ENCODE data around the gene SSBP3.

DNA sequence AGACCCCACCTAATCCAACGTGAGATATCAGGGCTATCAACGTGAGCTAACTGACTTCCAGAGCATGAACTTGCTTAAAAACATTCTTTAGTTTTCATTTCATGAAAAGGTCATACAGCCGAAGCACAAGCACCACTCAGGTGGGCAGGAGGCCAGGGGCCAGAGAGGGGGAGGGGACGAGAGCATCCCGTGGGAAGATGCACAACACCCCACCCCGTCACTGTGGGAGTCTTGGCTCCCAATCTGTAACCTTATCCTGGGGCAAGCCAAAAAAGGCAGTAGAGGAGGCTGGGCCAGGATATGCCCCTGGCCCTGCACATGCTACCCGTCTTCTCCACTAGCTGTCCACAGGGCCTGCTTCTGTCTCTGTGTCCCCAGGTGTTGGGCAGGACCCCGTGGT, 31.4 kb downstream of the SSBP3 start:
- TF ChIP-seq EZH2phosphoT487 (IDR thresholded peaks at IDR 0.05; ENCODE audit: borderline replicate concordance, low read length) (no peak), EZH2 (IDR thresholded peaks at IDR 0.05; ENCODE audit: low read length, unreplicated experiment) (no peak)
